WTC11 (cell line): ENCODE data around the gene RASSF1. TPM values are rescaled to one million over a fixed set of nuclear protein-coding genes. Genes with fewer than 3 reads are reported as not detected.

Experiments used
- ATAC-seq: fragments of 200-7000 bp; cut with Tn5 transposase; 2 replicates; pipeline ENCODE4 v1.10.0; 2021; ENCODE audit warnings: mild to moderate bottlenecking, moderate library complexity
- CTCF ChIA-PET: fragments of 300-600 bp; sonication (Branson Sonifier 250); formaldehyde crosslinking; loops from one replicate; lab custom pipeline; 2021; ENCODE audit warnings: antibody characterized with exemption; lab: Charles Lee
- POLR2A ChIA-PET: fragments of 350-600 bp; sonication (Branson Sonifier 250); formaldehyde crosslinking; loops from one replicate; lab custom pipeline; 2021; ENCODE audit warnings: antibody characterized with exemption; lab: Charles Lee
- DNase-seq: peaks from one replicate; pipeline ENCODE4 v3.0.0; 2021; ENCODE audit warnings: low spot score
- H3K27ac Mint-ChIP-seq: 2 replicates; pipeline ENCODE4 v1.8.0; 2021; ENCODE audit warnings: mixed read lengths
- H3K27me3 Mint-ChIP-seq: 2 replicates; pipeline ENCODE4 v1.8.0; 2021; ENCODE audit warnings: low read depth, mild to moderate bottlenecking, moderate library complexity, mixed read lengths
- H3K36me3 Mint-ChIP-seq: 2 replicates; pipeline ENCODE4 v1.8.0; 2021; ENCODE audit warnings: mixed read lengths
- H3K4me1 Mint-ChIP-seq: 2 replicates; pipeline ENCODE4 v1.8.0; 2022; ENCODE audit warnings: mixed read lengths
- H3K4me3 Mint-ChIP-seq: 2 replicates; pipeline ENCODE4 v1.8.0; 2021; ENCODE audit warnings: mild to moderate bottlenecking, moderate library complexity, mixed read lengths
- H3K9me3 Mint-ChIP-seq: 2 replicates; pipeline ENCODE4 v1.8.0; 2021; ENCODE audit warnings: mixed read lengths
- AR ChIP-seq: fragments of 250-450 bp; sonication (Bioruptor Pico); IDR thresholded peaks from 2 replicates; pipeline ENCODE4 v1.9.0; 2021; ENCODE audit warnings: mild to moderate bottlenecking
- CBFB ChIP-seq: sonication (generic); formaldehyde crosslinking; IDR thresholded peaks from 2 replicates; pipeline ENCODE4 v1.8.1; 2022; ENCODE audit warnings: mild to moderate bottlenecking, low read depth, missing genetic modification reagents
- FOXJ3 ChIP-seq: sonication (generic); formaldehyde crosslinking; IDR thresholded peaks from 2 replicates; pipeline ENCODE4 v1.9.0; 2021; ENCODE audit warnings: missing genetic modification reagents, mild to moderate bottlenecking, borderline replicate concordance
- FOXP1 ChIP-seq: sonication (generic); formaldehyde crosslinking; IDR thresholded peaks from 2 replicates; pipeline ENCODE4 v1.8.0; 2022; ENCODE audit warnings: missing genetic modification reagents, mild to moderate bottlenecking, moderate library complexity, borderline replicate concordance
- HMGXB4 ChIP-seq: sonication (generic); formaldehyde crosslinking; IDR thresholded peaks from 2 replicates; pipeline ENCODE4 v1.8.1; 2023; ENCODE audit warnings: mild to moderate bottlenecking, moderate library complexity, missing genetic modification reagents
- KAT7 ChIP-seq: sonication (generic); formaldehyde crosslinking; IDR thresholded peaks from 2 replicates; pipeline ENCODE4 v1.8.1; 2023; ENCODE audit warnings: missing genetic modification reagents, mild to moderate bottlenecking, borderline replicate concordance
- MYBL2 ChIP-seq: sonication (generic); formaldehyde crosslinking; IDR thresholded peaks from 2 replicates; pipeline ENCODE4 v1.8.1; 2023; ENCODE audit warnings: mild to moderate bottlenecking, moderate library complexity, missing genetic modification reagents
- NFE2L1 ChIP-seq: sonication (generic); formaldehyde crosslinking; IDR thresholded peaks from 2 replicates; pipeline ENCODE4 v1.8.1; 2023; ENCODE audit warnings: missing genetic modification reagents
- OVOL2 ChIP-seq: fragments of 250-450 bp; sonication (Bioruptor Pico); IDR thresholded peaks from 2 replicates; pipeline ENCODE4 v1.9.0; 2021; ENCODE audit warnings: mild to moderate bottlenecking, borderline replicate concordance
- SOX15 ChIP-seq: fragments of 250-450 bp; sonication (Bioruptor Pico); IDR thresholded peaks from 2 replicates; pipeline ENCODE4 v1.9.0; 2021; ENCODE audit warnings: mild to moderate bottlenecking
- TCF7 ChIP-seq: sonication (generic); formaldehyde crosslinking; IDR thresholded peaks from 2 replicates; pipeline ENCODE4 v1.8.0; 2022; ENCODE audit warnings: mild to moderate bottlenecking, low read depth, missing genetic modification reagents, moderate library complexity
- ZBTB21 ChIP-seq: sonication (generic); formaldehyde crosslinking; IDR thresholded peaks from 2 replicates; pipeline ENCODE4 v1.8.1; 2023; ENCODE audit warnings: mild to moderate bottlenecking, missing genetic modification reagents, borderline replicate concordance
- ZNF416 ChIP-seq: fragments of 250-450 bp; sonication (Bioruptor Pico); IDR thresholded peaks from 2 replicates; pipeline ENCODE4 v1.9.0; 2021; ENCODE audit warnings: mild to moderate bottlenecking, inconsistent platforms
- ZNF425 ChIP-seq: fragments of 250-450 bp; sonication (Bioruptor Pico); conservative IDR thresholded peaks from 2 replicates; pipeline ENCODE4 v1.9.0; 2021; ENCODE audit warnings: mild to moderate bottlenecking
- ZSCAN18 ChIP-seq: fragments of 250-450 bp; sonication (Bioruptor Pico); IDR thresholded peaks from 2 replicates; pipeline ENCODE4 v2.1.2; 2022; ENCODE audit warnings: mild to moderate bottlenecking, moderate library complexity
- total RNA-seq: library from RNA; stranded (reverse); gene quantifications from 3 replicates; pipeline ENCODE4 v1.2.3, GENCODE V29; 2021
- TF ChIP-seq, protein P1 (sequence below): sonication (generic); formaldehyde crosslinking; IDR thresholded peaks from 2 replicates; pipeline ENCODE4 v1.8.1; 2023; ENCODE audit warnings: mild to moderate bottlenecking, missing genetic modification reagents, borderline replicate concordance
- TF ChIP-seq, protein P2 (sequence below): fragments of 200-600 bp; IDR thresholded peaks from 2 replicates; pipeline ENCODE4 v1.8.0; 2022; ENCODE audit warnings: antibody characterized with exemption
- TF ChIP-seq, protein P3 (sequence below): sonication (generic); formaldehyde crosslinking; IDR thresholded peaks from 2 replicates; pipeline ENCODE4 v1.8.1; 2022; ENCODE audit warnings: low read depth, mild to moderate bottlenecking, moderate library complexity, missing genetic modification reagents, borderline replicate concordance
- TF ChIP-seq, protein P4 (sequence below): sonication (generic); formaldehyde crosslinking; IDR thresholded peaks from 2 replicates; pipeline ENCODE4 v1.8.0; 2023; ENCODE audit warnings: missing genetic modification reagents

Gene RASSF1
- total RNA-seq, 1 experiment from 2014 or later = 14.5 TPM

DNA sequence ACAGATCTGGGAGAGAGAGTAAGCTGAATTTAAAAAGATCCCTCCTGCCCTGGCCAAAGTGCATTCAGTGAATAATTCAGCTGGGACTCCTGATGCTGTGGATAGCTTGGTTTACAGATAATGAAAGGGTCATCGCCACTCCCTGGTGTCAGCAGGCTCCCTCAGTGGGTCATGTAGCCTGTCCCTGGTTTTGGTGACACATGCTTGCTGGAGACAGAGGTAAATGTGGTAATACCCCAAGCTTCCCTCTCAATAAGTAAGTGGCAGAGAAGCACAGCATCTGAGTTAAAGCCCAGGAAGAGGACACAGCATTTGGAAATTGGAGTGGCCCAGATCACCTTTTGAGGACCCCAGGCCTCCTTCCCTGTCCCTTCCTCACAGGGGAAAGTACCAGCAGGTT, 16.8 kb upstream of the RASSF1 start:
- no peak for TF ChIP-seq ZBTB21
- no peak for TF ChIP-seq ZSCAN18 (CRISPR knock-in tag)
- ChIA-PET CTCF (interaction anchor here (1.4 to 2.4 kb wide), 4 partner anchors 9 to 254 kb away, joined by 4 to 10 read pairs (median 6); partner anchors contain the start of genes CISH and ZMYND10), POLR2A (no interaction called here)
- no peak overlapping the region for H3K27ac Mint-ChIP-seq
- peaks cover 5% of the 10 kb centered on the region for H3K27me3 Mint-ChIP-seq
- H3K4me1 Mint-ChIP-seq = peaks cover 24% of the 10 kb centered on the region
- peaks cover 14% of the 10 kb centered on the region for H3K36me3 Mint-ChIP-seq
- ATAC-seq (no peak), DNase-seq (no peak)
- no peaks in the 10 kb centered on the region for H3K9me3 Mint-ChIP-seq
- H3K4me3 Mint-ChIP-seq = peak overlapping the region; percentile 93

- Mint-ChIP-seq H3K36me3 (peaks cover 14% of the 10 kb centered on the region), H3K4me1 (peaks cover 24% of the 10 kb centered on the region), H3K27ac (no peak overlapping the region), H3K27me3 (peaks cover 2% of the 10 kb centered on the region; the same call in 1 of the 2 replicates), H3K9me3 (no peaks in the 10 kb centered on the region), H3K4me3 (no peak overlapping the region)
- ChIA-PET CTCF (interaction anchor here (1.4 to 2.4 kb wide), 5 partner anchors 8 to 255 kb away, joined by 4 to 10 read pairs (median 5); partner anchors contain the start of genes CISH and ZMYND10), POLR2A (no interaction called here)
- ATAC-seq (no peak), DNase-seq (no peak)
- TF ChIP-seq ZNF425 (CRISPR knock-in tag) (no peak), MYBL2 (CRISPR knock-in tag) (no peak), CBFB (CRISPR knock-in tag) (no peak), AR (CRISPR knock-in tag) (no peak), ZNF416 (CRISPR knock-in tag) (no peak), FOXJ3 (no peak), KAT7 (CRISPR knock-in tag) (no peak), SOX15 (CRISPR knock-in tag) (no peak), NFE2L1 (CRISPR knock-in tag) (no peak), OVOL2 (CRISPR knock-in tag) (no peak), HMGXB4 (CRISPR knock-in tag) (no peak), TCF7 (no peak), FOXP1 (CRISPR knock-in tag) (no peak)
- TF ChIP-seq, protein P1, sequence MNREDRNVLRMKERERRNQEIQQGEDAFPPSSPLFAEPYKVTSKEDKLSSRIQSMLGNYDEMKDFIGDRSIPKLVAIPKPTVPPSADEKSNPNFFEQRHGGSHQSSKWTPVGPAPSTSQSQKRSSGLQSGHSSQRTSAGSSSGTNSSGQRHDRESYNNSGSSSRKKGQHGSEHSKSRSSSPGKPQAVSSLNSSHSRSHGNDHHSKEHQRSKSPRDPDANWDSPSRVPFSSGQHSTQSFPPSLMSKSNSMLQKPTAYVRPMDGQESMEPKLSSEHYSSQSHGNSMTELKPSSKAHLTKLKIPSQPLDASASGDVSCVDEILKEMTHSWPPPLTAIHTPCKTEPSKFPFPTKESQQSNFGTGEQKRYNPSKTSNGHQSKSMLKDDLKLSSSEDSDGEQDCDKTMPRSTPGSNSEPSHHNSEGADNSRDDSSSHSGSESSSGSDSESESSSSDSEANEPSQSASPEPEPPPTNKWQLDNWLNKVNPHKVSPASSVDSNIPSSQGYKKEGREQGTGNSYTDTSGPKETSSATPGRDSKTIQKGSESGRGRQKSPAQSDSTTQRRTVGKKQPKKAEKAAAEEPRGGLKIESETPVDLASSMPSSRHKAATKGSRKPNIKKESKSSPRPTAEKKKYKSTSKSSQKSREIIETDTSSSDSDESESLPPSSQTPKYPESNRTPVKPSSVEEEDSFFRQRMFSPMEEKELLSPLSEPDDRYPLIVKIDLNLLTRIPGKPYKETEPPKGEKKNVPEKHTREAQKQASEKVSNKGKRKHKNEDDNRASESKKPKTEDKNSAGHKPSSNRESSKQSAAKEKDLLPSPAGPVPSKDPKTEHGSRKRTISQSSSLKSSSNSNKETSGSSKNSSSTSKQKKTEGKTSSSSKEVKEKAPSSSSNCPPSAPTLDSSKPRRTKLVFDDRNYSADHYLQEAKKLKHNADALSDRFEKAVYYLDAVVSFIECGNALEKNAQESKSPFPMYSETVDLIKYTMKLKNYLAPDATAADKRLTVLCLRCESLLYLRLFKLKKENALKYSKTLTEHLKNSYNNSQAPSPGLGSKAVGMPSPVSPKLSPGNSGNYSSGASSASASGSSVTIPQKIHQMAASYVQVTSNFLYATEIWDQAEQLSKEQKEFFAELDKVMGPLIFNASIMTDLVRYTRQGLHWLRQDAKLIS = no peak
- TF ChIP-seq, protein P2, sequence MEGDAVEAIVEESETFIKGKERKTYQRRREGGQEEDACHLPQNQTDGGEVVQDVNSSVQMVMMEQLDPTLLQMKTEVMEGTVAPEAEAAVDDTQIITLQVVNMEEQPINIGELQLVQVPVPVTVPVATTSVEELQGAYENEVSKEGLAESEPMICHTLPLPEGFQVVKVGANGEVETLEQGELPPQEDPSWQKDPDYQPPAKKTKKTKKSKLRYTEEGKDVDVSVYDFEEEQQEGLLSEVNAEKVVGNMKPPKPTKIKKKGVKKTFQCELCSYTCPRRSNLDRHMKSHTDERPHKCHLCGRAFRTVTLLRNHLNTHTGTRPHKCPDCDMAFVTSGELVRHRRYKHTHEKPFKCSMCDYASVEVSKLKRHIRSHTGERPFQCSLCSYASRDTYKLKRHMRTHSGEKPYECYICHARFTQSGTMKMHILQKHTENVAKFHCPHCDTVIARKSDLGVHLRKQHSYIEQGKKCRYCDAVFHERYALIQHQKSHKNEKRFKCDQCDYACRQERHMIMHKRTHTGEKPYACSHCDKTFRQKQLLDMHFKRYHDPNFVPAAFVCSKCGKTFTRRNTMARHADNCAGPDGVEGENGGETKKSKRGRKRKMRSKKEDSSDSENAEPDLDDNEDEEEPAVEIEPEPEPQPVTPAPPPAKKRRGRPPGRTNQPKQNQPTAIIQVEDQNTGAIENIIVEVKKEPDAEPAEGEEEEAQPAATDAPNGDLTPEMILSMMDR = no peak
- TF ChIP-seq, protein P3, sequence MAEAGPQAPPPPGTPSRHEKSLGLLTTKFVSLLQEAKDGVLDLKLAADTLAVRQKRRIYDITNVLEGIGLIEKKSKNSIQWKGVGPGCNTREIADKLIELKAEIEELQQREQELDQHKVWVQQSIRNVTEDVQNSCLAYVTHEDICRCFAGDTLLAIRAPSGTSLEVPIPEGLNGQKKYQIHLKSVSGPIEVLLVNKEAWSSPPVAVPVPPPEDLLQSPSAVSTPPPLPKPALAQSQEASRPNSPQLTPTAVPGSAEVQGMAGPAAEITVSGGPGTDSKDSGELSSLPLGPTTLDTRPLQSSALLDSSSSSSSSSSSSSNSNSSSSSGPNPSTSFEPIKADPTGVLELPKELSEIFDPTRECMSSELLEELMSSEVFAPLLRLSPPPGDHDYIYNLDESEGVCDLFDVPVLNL = no peak
- TF ChIP-seq, protein P4, sequence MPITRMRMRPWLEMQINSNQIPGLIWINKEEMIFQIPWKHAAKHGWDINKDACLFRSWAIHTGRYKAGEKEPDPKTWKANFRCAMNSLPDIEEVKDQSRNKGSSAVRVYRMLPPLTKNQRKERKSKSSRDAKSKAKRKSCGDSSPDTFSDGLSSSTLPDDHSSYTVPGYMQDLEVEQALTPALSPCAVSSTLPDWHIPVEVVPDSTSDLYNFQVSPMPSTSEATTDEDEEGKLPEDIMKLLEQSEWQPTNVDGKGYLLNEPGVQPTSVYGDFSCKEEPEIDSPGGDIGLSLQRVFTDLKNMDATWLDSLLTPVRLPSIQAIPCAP (CRISPR knock-in tag) = no peak
Measured at GRCh38 chr3:50356553-50356952, 15.9 kb upstream of the RASSF1 start.
